ENCODE data around the gene MEF2A.

DNA sequence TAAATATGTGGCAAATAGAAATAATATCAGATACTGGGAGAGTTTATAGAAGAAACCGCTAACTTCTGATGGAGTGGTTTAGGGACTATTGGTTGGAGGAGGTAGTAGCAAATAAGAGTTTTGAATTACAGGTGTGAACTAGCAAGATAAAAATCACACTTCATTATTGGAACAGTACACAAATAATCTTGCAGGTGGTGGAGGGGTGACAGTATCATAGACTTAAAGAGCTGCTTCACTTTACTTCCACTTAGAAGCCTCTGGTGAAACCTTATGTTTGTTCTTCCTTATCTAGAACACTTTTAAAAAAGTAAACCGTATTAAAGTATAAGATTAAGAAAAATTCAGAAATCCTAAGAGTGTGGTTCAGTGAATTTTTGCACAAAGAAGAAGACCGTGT is 69.4 kb downstream of the MEF2A start:
- TF ChIP-seq, protein P1, sequence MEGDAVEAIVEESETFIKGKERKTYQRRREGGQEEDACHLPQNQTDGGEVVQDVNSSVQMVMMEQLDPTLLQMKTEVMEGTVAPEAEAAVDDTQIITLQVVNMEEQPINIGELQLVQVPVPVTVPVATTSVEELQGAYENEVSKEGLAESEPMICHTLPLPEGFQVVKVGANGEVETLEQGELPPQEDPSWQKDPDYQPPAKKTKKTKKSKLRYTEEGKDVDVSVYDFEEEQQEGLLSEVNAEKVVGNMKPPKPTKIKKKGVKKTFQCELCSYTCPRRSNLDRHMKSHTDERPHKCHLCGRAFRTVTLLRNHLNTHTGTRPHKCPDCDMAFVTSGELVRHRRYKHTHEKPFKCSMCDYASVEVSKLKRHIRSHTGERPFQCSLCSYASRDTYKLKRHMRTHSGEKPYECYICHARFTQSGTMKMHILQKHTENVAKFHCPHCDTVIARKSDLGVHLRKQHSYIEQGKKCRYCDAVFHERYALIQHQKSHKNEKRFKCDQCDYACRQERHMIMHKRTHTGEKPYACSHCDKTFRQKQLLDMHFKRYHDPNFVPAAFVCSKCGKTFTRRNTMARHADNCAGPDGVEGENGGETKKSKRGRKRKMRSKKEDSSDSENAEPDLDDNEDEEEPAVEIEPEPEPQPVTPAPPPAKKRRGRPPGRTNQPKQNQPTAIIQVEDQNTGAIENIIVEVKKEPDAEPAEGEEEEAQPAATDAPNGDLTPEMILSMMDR (IDR thresholded peaks at IDR 0.05; ENCODE audit: low read length): no peak
- no peak for TF ChIP-seq EZH2 (optimal IDR thresholded peaks at IDR 0.05; ENCODE audit: low read depth, low read length)
- TF ChIP-seq EZH2phosphoT487 (IDR thresholded peaks at IDR 0.05; ENCODE audit: low read length): no peak
